Transverse colon (tissue), 3 donors: ENCODE measurements around the gene SLIT3.

Experiments used
- EP300 ChIP-seq: sonication (generic); formaldehyde crosslinking; IDR thresholded peaks from one replicate; pipeline ENCODE4 v1.6.1; 2017; ENCODE audit warnings: antibody characterized with exemption, low read depth
- POLR2A ChIP-seq: fragments of 450-650 bp; IDR thresholded peaks from one replicate; pipeline ENCODE4 v1.6.1; 2016; ENCODE audit warnings: antibody characterized with exemption, mild to moderate bottlenecking, moderate library complexity
- TF ChIP-seq, protein P1 (sequence below), 5 experiments: fragments of 200-600 bp in 3 of 5; fragments of 450-650 bp in 2 of 5; sonication (generic) in 3 of 5; IDR thresholded peaks; 1 replicate in 2 of 5; 2 replicates in 3 of 5; pipeline ENCODE4 v1.5.1; 2016 to 2017; ENCODE audit warnings: antibody characterized with exemption in 5 of 5, inconsistent platforms in 3 of 5, mild to moderate bottlenecking in 2 of 5, moderate library complexity in 1 of 5

DNA sequence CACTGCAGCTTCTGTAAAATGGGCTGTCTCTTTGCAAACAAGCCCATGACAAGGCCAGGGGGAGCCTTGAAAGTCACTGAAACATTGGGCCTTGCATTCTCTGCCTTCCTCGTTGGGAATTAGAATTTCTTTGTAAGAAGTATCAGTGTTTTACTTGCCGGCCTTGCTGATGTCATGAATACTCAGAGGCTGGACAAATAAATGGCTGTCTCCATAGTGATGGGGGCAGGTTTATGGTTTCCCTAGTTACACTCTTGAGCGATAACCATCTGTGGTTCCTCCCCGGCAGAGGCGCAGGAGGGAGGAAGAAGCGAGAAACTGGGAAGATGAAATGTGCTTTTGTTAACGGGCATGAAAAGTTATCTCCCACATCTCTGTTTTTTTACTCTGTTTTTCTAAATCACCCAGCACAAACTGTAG lies 449.0 kb downstream of the SLIT3 start:
- TF ChIP-seq, protein P1, sequence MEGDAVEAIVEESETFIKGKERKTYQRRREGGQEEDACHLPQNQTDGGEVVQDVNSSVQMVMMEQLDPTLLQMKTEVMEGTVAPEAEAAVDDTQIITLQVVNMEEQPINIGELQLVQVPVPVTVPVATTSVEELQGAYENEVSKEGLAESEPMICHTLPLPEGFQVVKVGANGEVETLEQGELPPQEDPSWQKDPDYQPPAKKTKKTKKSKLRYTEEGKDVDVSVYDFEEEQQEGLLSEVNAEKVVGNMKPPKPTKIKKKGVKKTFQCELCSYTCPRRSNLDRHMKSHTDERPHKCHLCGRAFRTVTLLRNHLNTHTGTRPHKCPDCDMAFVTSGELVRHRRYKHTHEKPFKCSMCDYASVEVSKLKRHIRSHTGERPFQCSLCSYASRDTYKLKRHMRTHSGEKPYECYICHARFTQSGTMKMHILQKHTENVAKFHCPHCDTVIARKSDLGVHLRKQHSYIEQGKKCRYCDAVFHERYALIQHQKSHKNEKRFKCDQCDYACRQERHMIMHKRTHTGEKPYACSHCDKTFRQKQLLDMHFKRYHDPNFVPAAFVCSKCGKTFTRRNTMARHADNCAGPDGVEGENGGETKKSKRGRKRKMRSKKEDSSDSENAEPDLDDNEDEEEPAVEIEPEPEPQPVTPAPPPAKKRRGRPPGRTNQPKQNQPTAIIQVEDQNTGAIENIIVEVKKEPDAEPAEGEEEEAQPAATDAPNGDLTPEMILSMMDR (IDR thresholded peaks at IDR 0.05) = no peak
- no peak for TF ChIP-seq POLR2A
- TF ChIP-seq EP300 = no peak
